GM23248 (cell line): ENCODE data around the gene NGEF.

Experiments used
- EZH2 ChIP-seq: fragments of 200-600 bp; sonication (generic); IDR thresholded peaks from 2 replicates; pipeline ENCODE4 v1.6.1; 2018; ENCODE audit warnings: antibody characterized with exemption, mild to moderate bottlenecking; ENCODE audit not compliant: insufficient read depth, poor library complexity, severe bottlenecking
- EZH2phosphoT487 ChIP-seq: fragments of 200-600 bp; sonication (generic); IDR thresholded peaks from 2 replicates; pipeline ENCODE4 v1.6.1; 2018; ENCODE audit warnings: antibody characterized with exemption, moderate library complexity, mild to moderate bottlenecking, low read depth; ENCODE audit not compliant: insufficient read depth

GRCh38 chr2:233011268-233011650, 1.8 kb downstream of the NGEF start:
- TF ChIP-seq EZH2phosphoT487: no peak
- TF ChIP-seq EZH2: no peak
